Measurements from ENCODE around the gene BNC2. TPM values are rescaled to one million over a fixed set of nuclear protein-coding genes. Genes with fewer than 3 reads are reported as not detected.

The BNC2 gene
- total RNA-seq, 2 donors from 2014 or later, result 0.99 to 1.8 TPM

- ATAC-seq (no peak), DNase-seq (no peak)
- TF ChIP-seq POLR2A (IDR thresholded peaks at IDR 0.05), result no peak
- no peak for TF ChIP-seq CTCF (IDR thresholded peaks at IDR 0.05)
- H3K27ac ChIP-seq, result no peak overlapping the region
- H3K9me3 ChIP-seq, result no peaks in the 10 kb centered on the region
- H3K4me1 ChIP-seq, result no peaks in the 10 kb centered on the region
- intact Hi-C loops (cut with DNase I), result no loop called here
- no peaks in the 10 kb centered on the region for H3K27me3 ChIP-seq
- H3K4me3 ChIP-seq, result no peak overlapping the region
- 78 to 84% methylated on average over 3 of the region's 3 CpGs for WGBS, 2 donors
- no peaks in the 10 kb centered on the region for H3K36me3 ChIP-seq (replicated peaks in 1 of 2; ENCODE audit: insufficient read depth in 1 of 2, low read depth in 2 of 2)
These were observed 338.2 kb downstream of the BNC2 start for GRCh38 chr9:16532272-16532671.

GRCh38 chr9:16530669-16531642, 339.5 kb downstream of the BNC2 start:
- no peaks in the 10 kb centered on the region for H3K4me1 ChIP-seq
- 49 to 55% methylated on average over 13 of the region's 13 CpGs for WGBS, 2 donors
- no peaks in the 10 kb centered on the region for H3K27me3 ChIP-seq
- intact Hi-C loops (cut with DNase I), result no loop called here
- ATAC-seq (no peak), DNase-seq (no peak)
- H3K27ac ChIP-seq, result no peak overlapping the region
- H3K4me3 ChIP-seq, result no peak overlapping the region
- TF ChIP-seq CTCF (IDR thresholded peaks at IDR 0.05) (no peak), POLR2A (IDR thresholded peaks at IDR 0.05) (no peak)
- no peaks in the 10 kb centered on the region for H3K36me3 ChIP-seq (replicated peaks in 1 of 2; ENCODE audit: insufficient read depth in 1 of 2, low read depth in 2 of 2)
- no peaks in the 10 kb centered on the region for H3K9me3 ChIP-seq

GRCh38 chr9:16527573-16527972, 342.9 kb downstream of the BNC2 start:
- ATAC-seq (no peak), DNase-seq (no peak)
- H3K4me3 ChIP-seq, result no peak overlapping the region
- intact Hi-C loops (cut with DNase I), result no loop called here
- no peaks in the 10 kb centered on the region for H3K27me3 ChIP-seq
- H3K27ac ChIP-seq, result no peak overlapping the region
- no peaks in the 10 kb centered on the region for H3K36me3 ChIP-seq (replicated peaks in 1 of 2; ENCODE audit: insufficient read depth in 1 of 2, low read depth in 2 of 2)
- no peak for TF ChIP-seq POLR2A (IDR thresholded peaks at IDR 0.05)
- TF ChIP-seq CTCF (IDR thresholded peaks at IDR 0.05), result no peak
- H3K4me1 ChIP-seq, result no peaks in the 10 kb centered on the region
- WGBS, 2 donors, result 68 to 74% methylated on average over 9 of the region's 9 CpGs
- H3K9me3 ChIP-seq, result no peaks in the 10 kb centered on the region

- no peak overlapping the region for H3K4me3 ChIP-seq
- no peaks in the 10 kb centered on the region for H3K36me3 ChIP-seq (replicated peaks in 1 of 2; ENCODE audit: insufficient read depth in 1 of 2, low read depth in 2 of 2)
- DNase-seq (no peak), ATAC-seq (no peak)
- no peaks in the 10 kb centered on the region for H3K4me1 ChIP-seq
- no peaks in the 10 kb centered on the region for H3K9me3 ChIP-seq
- H3K27me3 ChIP-seq, result no peaks in the 10 kb centered on the region
- 46 to 59% methylated on average over 3 of the region's 3 CpGs for WGBS, 2 donors
- no peak overlapping the region for H3K27ac ChIP-seq
- no peak for TF ChIP-seq POLR2A (IDR thresholded peaks at IDR 0.05)
- no peak for TF ChIP-seq CTCF (IDR thresholded peaks at IDR 0.05)
- intact Hi-C loops (cut with DNase I), result no loop called here
These were observed 344.1 kb downstream of the BNC2 start for GRCh38 chr9:16526380-16526779.

- no peak overlapping the region for H3K4me3 ChIP-seq
- intact Hi-C loops (cut with DNase I), result no loop called here
- no peaks in the 10 kb centered on the region for H3K4me1 ChIP-seq
- no peak for TF ChIP-seq CTCF (IDR thresholded peaks at IDR 0.05)
- no peak for TF ChIP-seq POLR2A (IDR thresholded peaks at IDR 0.05)
- 64 to 69% methylated on average over 2 of the region's 2 CpGs for WGBS, 2 donors
- DNase-seq (no peak), ATAC-seq (no peak)
- no peaks in the 10 kb centered on the region for H3K36me3 ChIP-seq (replicated peaks in 1 of 2; ENCODE audit: insufficient read depth in 1 of 2, low read depth in 2 of 2)
- H3K9me3 ChIP-seq, result no peaks in the 10 kb centered on the region
- H3K27ac ChIP-seq, result no peak overlapping the region
- no peaks in the 10 kb centered on the region for H3K27me3 ChIP-seq
These were observed 345.6 kb downstream of the BNC2 start for GRCh38 chr9:16524823-16525222.
